PC-3 (cell line): Measurements from ENCODE around the gene ATP10B.

ENCODE experiments used
- EZH2phosphoT487 ChIP-seq: fragments of 300-600 bp; sonication (generic); IDR thresholded peaks from 2 replicates; pipeline ENCODE4 v1.6.1; 2018; ENCODE audit warnings: mild to moderate bottlenecking, antibody characterized with exemption, low read length, borderline replicate concordance
- TF ChIP-seq, protein P1 (sequence below): fragments of 300-600 bp; sonication (generic); conservative IDR thresholded peaks from 2 replicates; pipeline ENCODE4 v1.5.1; 2017; ENCODE audit warnings: antibody characterized with exemption, low read depth, mild to moderate bottlenecking, low read length

GRCh38 chr5:160869989-160870521 lies 18.0 kb upstream of the ATP10B start:
- TF ChIP-seq, protein P1, sequence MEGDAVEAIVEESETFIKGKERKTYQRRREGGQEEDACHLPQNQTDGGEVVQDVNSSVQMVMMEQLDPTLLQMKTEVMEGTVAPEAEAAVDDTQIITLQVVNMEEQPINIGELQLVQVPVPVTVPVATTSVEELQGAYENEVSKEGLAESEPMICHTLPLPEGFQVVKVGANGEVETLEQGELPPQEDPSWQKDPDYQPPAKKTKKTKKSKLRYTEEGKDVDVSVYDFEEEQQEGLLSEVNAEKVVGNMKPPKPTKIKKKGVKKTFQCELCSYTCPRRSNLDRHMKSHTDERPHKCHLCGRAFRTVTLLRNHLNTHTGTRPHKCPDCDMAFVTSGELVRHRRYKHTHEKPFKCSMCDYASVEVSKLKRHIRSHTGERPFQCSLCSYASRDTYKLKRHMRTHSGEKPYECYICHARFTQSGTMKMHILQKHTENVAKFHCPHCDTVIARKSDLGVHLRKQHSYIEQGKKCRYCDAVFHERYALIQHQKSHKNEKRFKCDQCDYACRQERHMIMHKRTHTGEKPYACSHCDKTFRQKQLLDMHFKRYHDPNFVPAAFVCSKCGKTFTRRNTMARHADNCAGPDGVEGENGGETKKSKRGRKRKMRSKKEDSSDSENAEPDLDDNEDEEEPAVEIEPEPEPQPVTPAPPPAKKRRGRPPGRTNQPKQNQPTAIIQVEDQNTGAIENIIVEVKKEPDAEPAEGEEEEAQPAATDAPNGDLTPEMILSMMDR = no peak
- no peak for TF ChIP-seq EZH2phosphoT487
